Measurements from ENCODE around the gene KRT34.

DNA sequence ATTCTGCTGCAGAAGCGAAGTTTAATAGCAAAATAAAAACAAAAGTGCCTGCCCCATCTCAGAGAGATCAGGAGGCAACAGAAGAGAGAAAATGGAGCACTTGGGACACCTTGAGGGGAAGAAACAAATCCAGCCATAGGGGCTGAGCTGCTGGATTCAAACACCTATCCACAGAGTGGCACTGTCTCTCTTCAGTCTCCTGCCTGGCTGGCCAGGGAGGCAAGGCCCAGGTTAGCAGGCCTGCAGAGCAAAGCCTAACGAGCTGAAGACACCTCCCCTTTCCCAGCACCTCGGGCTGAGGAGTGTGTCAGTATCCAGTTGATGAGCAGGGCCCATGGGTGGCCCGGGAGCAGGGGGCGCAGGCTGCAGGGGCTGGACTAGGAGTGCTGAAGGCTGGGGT is 24.1 kb upstream of the KRT34 start:
- TF ChIP-seq CTCF (IDR thresholded peaks at IDR 0.05) (peak; percentile 15), EZH2 (IDR thresholded peaks at IDR 0.05) (no peak), EZH2phosphoT487 (IDR thresholded peaks at IDR 0.05) (no peak)

All from neural progenitor cell (in vitro differentiated cells).